T-helper 2 cell treated with Interferon-gamma antibody and Interleukin-4, amounts not matched to agents 5 μg/mL and 100 μg/mL, for 36 hours (primary cell): ENCODE results near the gene MLF2.
"Not testable (repeated sequence)": the region's sequence is repeated elsewhere in the genome, so short reads cannot be mapped to it uniquely, and the experiment has no call there.

Experiments used
- DNase-seq: peaks from one replicate; pipeline ENCODE4 v3.0.0; 2021; ENCODE audit warnings: low spot score
- H3K27ac Mint-ChIP-seq: one replicate; pipeline ENCODE4 v1.8.0; 2021; ENCODE audit warnings: mild to moderate bottlenecking, mixed read lengths
- H3K27me3 Mint-ChIP-seq: one replicate; pipeline ENCODE4 v1.8.0; 2021; ENCODE audit warnings: low read depth, mixed read lengths
- H3K36me3 Mint-ChIP-seq: one replicate; pipeline ENCODE4 v1.8.0; 2021; ENCODE audit warnings: low read depth, mixed read lengths
- H3K4me1 Mint-ChIP-seq: one replicate; pipeline ENCODE4 v1.8.0; 2021; ENCODE audit warnings: low read depth, mixed read lengths
- H3K4me3 Mint-ChIP-seq: one replicate; pipeline ENCODE4 v1.8.0; 2022; ENCODE audit warnings: mild to moderate bottlenecking, moderate library complexity, mixed read lengths
- H3K9me3 Mint-ChIP-seq: one replicate; pipeline ENCODE4 v1.8.0; 2021; ENCODE audit warnings: mixed read lengths

MLF2 gene

DNA sequence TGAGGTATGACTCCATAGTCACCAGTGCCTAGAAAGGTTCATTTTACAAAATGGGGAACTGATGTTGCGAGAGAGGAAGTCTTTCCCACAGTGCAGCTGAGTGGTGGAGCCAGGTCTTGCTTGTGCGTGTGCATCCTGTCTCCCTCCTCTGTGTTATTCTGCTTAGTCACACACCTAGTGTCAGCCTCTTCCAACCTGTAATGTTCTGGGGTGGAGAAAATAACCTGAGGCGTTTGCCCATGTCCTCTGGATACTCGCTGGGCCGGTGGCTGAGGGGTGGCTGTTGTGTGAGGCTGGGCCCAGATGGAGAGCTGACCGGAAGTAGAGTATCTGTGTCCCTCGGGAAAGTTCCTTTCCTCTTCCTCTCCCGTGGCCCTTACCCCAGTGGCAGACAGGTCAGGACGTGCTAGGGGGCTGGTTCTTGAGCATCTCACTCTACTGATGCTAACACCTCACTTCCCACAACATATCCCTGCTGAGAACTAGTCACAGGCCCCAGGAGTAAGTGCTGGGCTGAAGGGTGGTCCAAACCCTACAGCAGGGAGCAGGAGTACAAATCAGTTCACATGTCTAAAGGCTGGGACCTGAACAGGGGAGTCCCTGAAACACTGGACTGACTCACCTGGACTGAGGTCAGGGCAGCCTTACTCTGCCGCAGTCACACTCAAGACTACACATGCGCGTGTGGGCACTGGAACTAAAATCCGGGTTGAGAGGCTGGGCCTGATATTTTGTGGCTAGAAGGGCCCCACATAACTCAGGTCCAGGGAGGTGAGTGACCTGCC, 7.0 kb downstream of the MLF2 start:
- Mint-ChIP-seq H3K9me3 (peaks cover 8% of the 10 kb centered on the region), H3K27ac (peak overlapping the region; percentile 79), H3K27me3 (no peaks in the 10 kb centered on the region), H3K4me3 (peak overlapping the region; percentile 29), H3K4me1 (peaks cover 18% of the 10 kb centered on the region), H3K36me3 (peaks cover 45% of the 10 kb centered on the region)
- no peak for DNase-seq

DNA sequence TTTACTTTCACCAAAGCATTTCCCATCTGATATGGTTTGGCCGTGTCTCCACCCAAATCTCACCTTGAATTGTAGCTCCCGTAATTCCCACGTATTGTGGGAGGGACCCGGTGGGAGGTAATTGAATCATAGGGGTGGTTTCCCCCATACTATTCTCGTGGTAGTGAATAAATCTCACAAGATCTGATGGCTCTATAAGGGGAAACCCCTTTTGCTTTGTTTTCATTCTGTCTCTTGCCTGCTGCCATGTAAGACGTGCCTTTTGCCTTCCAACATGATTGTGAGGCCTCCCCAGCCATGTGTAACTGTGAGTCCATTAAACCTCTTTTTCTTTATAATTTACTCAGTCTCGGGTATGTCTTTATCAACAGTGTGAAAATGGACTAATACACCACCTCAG, 9.6 kb downstream of the MLF2 start:
- not testable (repeated sequence) for H3K9me3 Mint-ChIP-seq, H3K27me3 Mint-ChIP-seq, H3K4me3 Mint-ChIP-seq, H3K27ac Mint-ChIP-seq
- peak; percentile 16 for DNase-seq
- H3K36me3 Mint-ChIP-seq = peaks cover 27% of the 10 kb centered on the region
- H3K4me1 Mint-ChIP-seq = peaks cover 16% of the 10 kb centered on the region

DNA sequence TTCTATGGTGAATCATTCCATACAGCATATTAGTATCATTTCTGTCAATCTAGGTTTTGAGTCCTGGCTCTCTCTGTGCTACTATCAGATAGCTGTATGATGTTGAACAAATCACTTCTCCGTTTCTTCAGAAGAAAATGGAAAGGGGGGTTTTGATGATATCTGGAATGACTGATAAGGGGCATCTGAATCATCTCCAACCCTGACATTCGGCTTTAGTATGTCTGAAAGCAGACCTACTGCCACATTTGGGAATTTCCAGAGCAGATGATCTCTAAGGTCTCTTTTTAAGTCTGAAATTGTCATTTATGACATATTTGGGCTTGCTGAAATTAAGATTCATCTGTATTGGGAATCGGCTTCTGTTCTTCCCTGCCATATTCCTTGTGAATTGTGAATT, 10.1 kb downstream of the MLF2 start:
- Mint-ChIP-seq H3K4me3 (no peak overlapping the region), H3K4me1 (peaks cover 16% of the 10 kb centered on the region), H3K27ac (no peak overlapping the region), H3K36me3 (peaks cover 22% of the 10 kb centered on the region), H3K27me3 (no peaks in the 10 kb centered on the region), H3K9me3 (peaks cover 8% of the 10 kb centered on the region)
- DNase-seq = peak; percentile 14

DNA sequence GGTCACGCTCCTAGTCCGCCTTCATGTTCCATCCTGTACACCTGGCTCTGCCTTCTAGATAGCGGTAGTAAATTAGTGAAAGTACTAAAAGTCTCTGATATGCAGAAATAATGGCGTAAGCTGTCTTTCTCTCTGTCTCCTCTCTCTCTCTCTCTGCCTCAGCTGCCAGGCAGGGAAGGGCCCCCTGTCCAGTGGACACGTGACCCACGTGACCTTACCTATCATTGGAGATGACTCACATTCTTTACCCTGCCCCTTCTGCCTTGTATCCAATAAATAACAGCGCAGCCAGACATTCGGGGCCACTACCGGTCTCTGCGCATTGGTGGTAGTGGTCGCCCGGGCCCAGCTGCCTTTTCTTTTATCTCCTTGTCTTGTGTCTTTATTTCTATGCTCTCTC, 10.9 kb downstream of the MLF2 start:
- not testable (repeated sequence) for H3K27me3 Mint-ChIP-seq, H3K27ac Mint-ChIP-seq, DNase-seq, H3K9me3 Mint-ChIP-seq, H3K4me3 Mint-ChIP-seq
- H3K4me1 Mint-ChIP-seq = peaks cover 16% of the 10 kb centered on the region
- H3K36me3 Mint-ChIP-seq = peaks cover 15% of the 10 kb centered on the region

DNA sequence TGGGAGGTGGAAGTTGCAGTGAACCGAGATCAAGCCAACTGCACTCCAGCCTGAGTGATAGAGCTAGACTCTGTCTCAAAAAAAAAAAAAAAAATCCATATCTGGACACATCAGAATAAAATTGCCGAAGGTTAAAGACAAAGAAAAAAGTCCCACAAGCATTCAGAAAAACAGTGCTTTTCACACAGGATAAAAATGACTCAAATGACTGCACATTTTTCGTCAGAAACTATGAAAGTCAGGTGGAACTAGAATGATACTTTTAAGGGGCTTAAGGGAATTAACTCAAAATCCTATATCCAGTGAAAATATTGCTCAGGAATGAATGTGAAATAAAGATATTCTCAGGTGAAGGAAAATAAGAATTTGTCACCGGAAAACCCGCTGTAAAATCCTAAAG, 16.2 kb downstream of the MLF2 start:
- Mint-ChIP-seq H3K36me3 (no peaks in the 10 kb centered on the region), H3K4me3 (no peak overlapping the region), H3K27ac (no peak overlapping the region), H3K9me3 (no peaks in the 10 kb centered on the region), H3K4me1 (peaks cover 6% of the 10 kb centered on the region), H3K27me3 (no peaks in the 10 kb centered on the region)
- DNase-seq = no peak

DNA sequence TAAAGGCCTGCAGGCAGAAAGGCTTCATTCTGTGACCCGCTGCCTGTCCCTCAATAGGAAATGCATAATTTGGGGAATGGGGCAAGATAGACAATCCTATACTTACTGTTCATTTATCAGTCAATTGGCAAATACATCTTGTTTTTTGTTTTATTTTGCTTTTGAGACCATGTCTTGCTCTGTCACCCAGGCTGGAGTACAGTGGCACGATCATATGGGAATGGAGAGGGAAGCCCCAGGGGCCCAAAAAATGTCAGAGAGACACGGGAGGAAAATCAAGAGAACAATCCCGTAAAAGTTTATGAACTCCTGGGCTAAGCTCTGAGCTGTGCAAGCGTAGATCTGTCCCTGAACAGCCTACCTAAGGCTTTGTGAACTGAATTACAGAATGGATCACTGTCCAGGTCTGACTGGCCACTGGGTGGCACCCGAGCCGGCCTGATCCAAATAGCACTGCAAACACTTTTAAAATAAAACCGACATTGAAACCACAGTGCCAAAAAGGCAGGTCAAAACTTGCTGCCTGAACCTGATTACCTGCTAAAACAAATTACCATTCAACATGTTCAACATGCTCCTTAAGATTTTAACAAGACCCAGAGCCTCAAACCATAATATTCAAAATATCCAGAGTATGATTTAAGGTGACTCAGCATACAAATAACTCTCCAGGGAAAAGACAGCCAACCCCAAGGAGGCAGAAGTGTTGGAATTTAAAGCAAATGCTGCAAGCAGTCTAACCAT, 17.3 kb downstream of the MLF2 start:
- peak overlapping the region; percentile 13 for H3K27ac Mint-ChIP-seq
- H3K36me3 Mint-ChIP-seq = peaks cover 6% of the 10 kb centered on the region
- no peaks in the 10 kb centered on the region for H3K27me3 Mint-ChIP-seq
- H3K9me3 Mint-ChIP-seq = no peaks in the 10 kb centered on the region
- peaks cover 6% of the 10 kb centered on the region for H3K4me1 Mint-ChIP-seq
- peak; percentile 36 for DNase-seq
- H3K4me3 Mint-ChIP-seq = no peak overlapping the region

DNA sequence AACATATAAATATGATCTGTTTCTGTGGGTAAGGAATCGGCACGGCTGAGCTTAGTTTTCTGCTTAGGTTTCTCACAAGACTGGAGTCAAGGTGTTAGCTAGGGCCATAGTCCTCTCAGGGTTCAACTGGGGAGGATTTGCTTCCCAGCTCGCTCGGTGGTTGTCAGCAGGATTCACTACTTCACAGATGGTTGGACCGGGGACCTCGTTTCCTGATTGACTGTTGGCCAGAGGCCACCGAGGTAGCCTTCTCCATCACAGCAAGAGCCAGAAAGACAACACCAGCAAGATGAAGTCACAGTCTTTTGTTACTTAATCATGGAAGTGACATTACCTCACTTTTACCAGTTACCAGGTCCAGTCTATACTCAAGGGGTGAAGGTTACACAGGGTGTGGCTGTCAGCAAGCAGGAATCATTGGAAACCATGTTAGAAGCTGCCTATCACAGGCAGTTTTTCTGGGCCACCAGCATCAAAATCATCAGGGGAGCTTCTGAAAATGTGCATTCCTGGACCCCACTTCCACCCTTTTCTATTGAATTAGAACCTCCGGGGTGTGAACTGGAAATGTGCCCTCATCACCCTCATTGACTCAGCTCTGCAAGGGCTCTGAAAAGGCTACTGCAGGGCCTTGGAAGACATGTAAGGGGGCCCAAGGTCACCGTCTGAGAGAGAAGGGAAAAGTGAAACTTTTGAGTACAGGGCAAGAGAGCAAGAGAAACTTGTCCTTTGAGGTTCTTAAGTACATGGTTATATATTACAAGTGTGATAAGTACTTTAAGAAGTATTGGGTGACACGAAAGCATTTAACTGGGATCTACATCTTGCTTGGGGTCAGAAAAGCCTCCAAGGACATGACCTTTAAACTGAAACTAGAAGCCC, 18.2 kb downstream of the MLF2 start:
- Mint-ChIP-seq H3K27me3 (no peaks in the 10 kb centered on the region), H3K36me3 (peaks cover 11% of the 10 kb centered on the region), H3K9me3 (no peaks in the 10 kb centered on the region), H3K4me1 (peaks cover 6% of the 10 kb centered on the region), H3K4me3 (no peak overlapping the region), H3K27ac (no peak overlapping the region)
- DNase-seq = no peak

DNA sequence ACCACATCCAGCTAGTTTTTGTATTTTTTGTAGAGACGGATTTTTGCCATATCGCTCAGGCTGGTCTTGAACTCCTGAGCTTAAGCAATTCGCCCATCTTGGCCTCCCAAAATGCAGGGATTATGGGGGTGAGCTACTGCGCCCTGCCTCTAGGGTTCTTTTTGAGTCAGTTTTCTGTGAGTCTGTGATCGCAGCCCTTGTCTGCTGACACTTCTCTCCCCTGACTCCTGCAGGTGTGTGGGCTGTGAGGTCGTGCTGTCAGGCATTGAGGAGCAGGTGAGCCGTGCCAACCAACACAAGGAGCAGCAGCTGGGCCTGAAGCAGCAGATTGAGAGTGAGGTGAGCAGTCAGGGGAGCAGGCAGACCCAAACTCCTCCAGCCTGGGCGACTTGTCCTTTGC, 22.8 kb downstream of the MLF2 start:
- Mint-ChIP-seq H3K4me1 (peaks cover 6% of the 10 kb centered on the region), H3K27ac (no peak overlapping the region), H3K36me3 (peaks cover 20% of the 10 kb centered on the region)

DNA sequence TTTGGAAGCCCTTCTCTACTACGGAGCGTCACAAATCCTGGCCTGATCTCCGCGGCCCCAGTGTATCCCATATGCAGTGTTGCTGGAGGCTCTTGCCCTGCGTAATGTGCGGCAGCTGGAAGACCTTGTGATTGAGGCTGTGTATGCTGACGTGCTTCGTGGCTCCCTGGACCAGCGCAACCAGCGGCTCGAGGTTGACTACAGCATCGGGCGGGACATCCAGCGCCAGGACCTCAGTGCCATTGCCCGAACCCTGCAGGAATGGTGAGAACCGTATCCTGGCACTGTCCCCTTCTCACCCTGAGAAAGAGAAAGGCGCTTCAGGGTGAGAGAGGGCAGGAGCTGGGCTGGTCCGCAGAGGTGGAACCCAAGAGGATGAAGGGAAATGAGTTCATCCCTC, 23.8 kb downstream of the MLF2 start:
- peaks cover 20% of the 10 kb centered on the region for H3K36me3 Mint-ChIP-seq
- H3K9me3 Mint-ChIP-seq = no peaks in the 10 kb centered on the region
- H3K27me3 Mint-ChIP-seq = no peaks in the 10 kb centered on the region
- H3K27ac Mint-ChIP-seq = no peak overlapping the region
- no peak overlapping the region for H3K4me3 Mint-ChIP-seq
- peaks cover 10% of the 10 kb centered on the region for H3K4me1 Mint-ChIP-seq
- DNase-seq = no peak

More for the DNA sequence above, 22.8 kb downstream of the MLF2 start:
- DNase-seq = no peak
- Mint-ChIP-seq H3K27me3 (no peaks in the 10 kb centered on the region), H3K4me3 (no peak overlapping the region), H3K9me3 (no peaks in the 10 kb centered on the region)

DNA sequence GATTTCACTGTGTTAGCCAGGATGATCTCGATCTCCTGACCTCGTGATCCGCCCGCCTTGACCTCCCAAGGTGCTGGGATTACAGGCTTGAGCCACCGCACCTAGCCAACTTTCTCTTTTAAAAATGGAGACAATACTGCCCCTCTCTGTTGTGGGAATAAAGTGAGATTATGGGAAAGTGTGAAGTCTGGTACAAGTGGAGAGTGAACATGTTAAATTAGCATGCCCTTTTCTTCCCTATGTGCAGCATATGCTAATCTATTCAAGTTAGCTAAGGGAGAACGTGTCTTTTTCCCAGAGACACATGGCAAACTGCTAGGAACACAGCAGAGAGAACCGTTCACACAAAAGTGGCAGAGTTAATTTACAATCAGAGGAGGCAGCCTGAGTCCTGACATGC, 27.6 kb downstream of the MLF2 start:
- peaks cover 16% of the 10 kb centered on the region for H3K4me1 Mint-ChIP-seq
- no peaks in the 10 kb centered on the region for H3K27me3 Mint-ChIP-seq
- peaks cover 15% of the 10 kb centered on the region for H3K36me3 Mint-ChIP-seq
- H3K4me3 Mint-ChIP-seq = peak overlapping the region; percentile 94
- no peaks in the 10 kb centered on the region for H3K9me3 Mint-ChIP-seq
- peak overlapping the region; percentile 51 for H3K27ac Mint-ChIP-seq
- no peak for DNase-seq

DNA sequence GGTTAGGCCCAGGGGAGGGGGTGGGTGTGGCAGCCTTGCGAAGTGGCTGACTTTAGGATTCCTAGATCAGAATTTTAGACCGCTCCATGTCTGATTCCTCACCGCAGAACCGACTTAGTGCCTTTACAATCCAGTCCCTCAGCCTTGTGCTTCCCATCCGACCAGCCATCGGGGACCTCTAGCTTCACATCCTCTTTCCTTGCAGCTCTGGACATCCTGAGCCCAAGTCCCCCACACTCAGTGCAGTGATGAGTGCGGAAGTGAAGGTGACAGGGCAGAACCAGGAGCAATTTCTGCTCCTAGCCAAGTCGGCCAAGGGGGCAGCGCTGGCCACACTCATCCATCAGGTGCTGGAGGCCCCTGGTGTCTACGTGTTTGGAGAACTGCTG, 28.5 kb downstream of the MLF2 start:
- H3K4me3 Mint-ChIP-seq = peak overlapping the region; percentile 94
- H3K27me3 Mint-ChIP-seq = no peaks in the 10 kb centered on the region
- H3K4me1 Mint-ChIP-seq = peaks cover 16% of the 10 kb centered on the region
- no peaks in the 10 kb centered on the region for H3K9me3 Mint-ChIP-seq
- peak overlapping the region; percentile 97 for H3K27ac Mint-ChIP-seq
- peak; percentile 29 for DNase-seq
- H3K36me3 Mint-ChIP-seq = peaks cover 7% of the 10 kb centered on the region

DNA sequence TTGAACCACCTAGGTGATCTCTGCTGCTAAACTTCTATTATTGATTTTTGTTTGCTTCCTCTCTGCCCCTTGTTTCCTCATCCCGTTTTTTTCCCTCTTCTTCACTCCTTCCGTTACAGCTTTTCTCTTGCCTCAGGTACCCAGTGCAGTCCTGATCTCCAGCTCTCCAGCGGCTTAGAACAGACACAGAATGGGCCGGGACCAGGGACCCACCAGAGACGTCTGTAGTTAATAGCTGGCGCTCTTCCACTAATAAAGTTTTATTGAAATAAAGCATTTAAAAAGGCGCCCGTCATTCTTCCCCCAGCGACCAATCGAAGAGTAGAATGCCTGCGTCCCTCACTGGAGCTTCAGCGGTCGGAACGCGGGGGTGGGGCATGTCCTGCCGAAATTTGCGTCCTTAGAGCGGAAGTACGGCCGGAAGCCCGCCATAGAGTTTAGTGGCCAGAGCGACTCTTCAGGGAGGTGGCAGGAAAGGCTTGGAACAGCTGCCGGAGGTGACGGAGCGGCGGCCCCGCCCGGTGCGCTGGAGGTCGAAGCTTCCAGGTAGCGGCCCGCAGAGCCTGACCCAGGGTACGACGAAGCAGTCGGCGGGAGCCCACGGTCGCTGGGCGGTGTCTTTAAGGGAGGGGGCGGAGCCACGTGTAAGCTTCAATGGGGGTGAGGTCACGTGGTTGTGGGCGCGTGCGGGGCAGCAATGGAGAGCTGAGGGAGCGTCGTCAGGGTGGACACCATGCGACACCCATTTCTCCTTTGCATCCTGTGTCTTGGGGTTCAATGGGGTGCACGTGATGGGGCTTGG, 29.1 kb downstream of the MLF2 start, which contains the start of gene COPS7A:
COPS7A (plus strand) TSS at position 440 of the 802 bp plus-strand sequence. CDS start 611 bp downstream, outside the sequence.
- peak; percentile 99 for DNase-seq
- peaks cover 2% of the 10 kb centered on the region for H3K36me3 Mint-ChIP-seq
- no peaks in the 10 kb centered on the region for H3K9me3 Mint-ChIP-seq
- H3K27me3 Mint-ChIP-seq = no peaks in the 10 kb centered on the region
- H3K4me1 Mint-ChIP-seq = peaks cover 16% of the 10 kb centered on the region
- peak within 1 kb of the TSS; percentile 97 for H3K27ac Mint-ChIP-seq
- peak within 1 kb of the TSS; percentile 94 for H3K4me3 Mint-ChIP-seq

DNA sequence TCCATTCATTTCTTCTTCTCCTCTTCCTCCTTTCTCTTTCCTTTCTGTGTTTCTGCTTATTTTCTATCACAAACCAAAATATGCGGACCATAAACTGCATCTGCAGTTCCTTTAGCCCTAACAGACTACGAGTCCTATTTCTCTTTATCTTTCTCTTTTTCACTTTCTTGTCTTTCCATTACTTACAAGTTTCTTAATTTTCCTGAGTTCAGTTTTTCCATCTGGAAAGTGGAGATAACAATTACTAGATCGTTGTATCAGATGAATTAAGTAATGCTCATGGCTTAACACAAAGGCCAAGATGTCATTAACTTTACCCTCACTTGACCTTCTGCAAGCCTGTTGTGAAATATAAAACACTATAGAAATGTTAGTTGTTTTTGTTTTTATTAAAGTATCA, 30.1 kb downstream of the MLF2 start:
- peaks cover 2% of the 10 kb centered on the region for H3K36me3 Mint-ChIP-seq
- H3K9me3 Mint-ChIP-seq = no peaks in the 10 kb centered on the region
- no peak for DNase-seq
- no peak overlapping the region for H3K27ac Mint-ChIP-seq
- H3K4me1 Mint-ChIP-seq = peaks cover 16% of the 10 kb centered on the region
- H3K27me3 Mint-ChIP-seq = no peaks in the 10 kb centered on the region
- H3K4me3 Mint-ChIP-seq = no peak overlapping the region
